H9 (cell line): ENCODE results near the gene TMOD3. TPM values are rescaled to one million over a fixed set of nuclear protein-coding genes. Genes with fewer than 3 reads are reported as not detected.

Experiments
- DNase-seq: peaks from one replicate; pipeline ENCODE4 v3.0.0-alpha.2; 2017
- H2AFZ ChIP-seq: one replicate; pipeline ENCODE4 v1.6.1; 2013; ENCODE audit warnings: mild to moderate bottlenecking, low read length, control low read depth, moderate library complexity
- H2AK5ac ChIP-seq: 2 replicates; pipeline ENCODE4 v1.6.1; 2013; ENCODE audit warnings: low read length, control low read depth, mixed read lengths; ENCODE audit not compliant: insufficient read length
- H2BK120ac ChIP-seq: one replicate; pipeline ENCODE4 v1.6.1; 2013; ENCODE audit warnings: low read depth, mild to moderate bottlenecking, low read length, control low read depth, inconsistent platforms; ENCODE audit not compliant: poor library complexity, severe bottlenecking
- H2BK12ac ChIP-seq: 2 replicates; pipeline ENCODE4 v1.6.1; 2013; ENCODE audit warnings: low read length, control low read depth, mixed read lengths, low read depth; ENCODE audit not compliant: insufficient read length
- H2BK15ac ChIP-seq: 2 replicates; pipeline ENCODE4 v1.6.1; 2013; ENCODE audit warnings: low read depth, low read length, control low read depth
- H2BK20ac ChIP-seq: one replicate; pipeline ENCODE4 v1.6.1; 2013; ENCODE audit warnings: low read depth, mild to moderate bottlenecking, low read length, control low read depth, inconsistent platforms; ENCODE audit not compliant: poor library complexity, severe bottlenecking
- H2BK5ac ChIP-seq: 2 replicates; pipeline ENCODE4 v1.6.1; 2013; ENCODE audit warnings: low read length, control low read depth, mixed read lengths; ENCODE audit not compliant: insufficient read length
- H3K14ac ChIP-seq: 2 replicates; pipeline ENCODE4 v1.6.1; 2013; ENCODE audit warnings: low read length, control low read depth; ENCODE audit not compliant: insufficient read depth
- H3K18ac ChIP-seq: 2 replicates; pipeline ENCODE4 v1.6.1; 2013; ENCODE audit warnings: low read depth, mild to moderate bottlenecking, mixed read lengths, low read length, control low read depth; ENCODE audit not compliant: insufficient read length
- H3K23ac ChIP-seq: 2 replicates; pipeline ENCODE4 v1.6.1; 2013; ENCODE audit warnings: low read length, control low read depth, mixed read lengths, low read depth; ENCODE audit not compliant: insufficient read length
- H3K23me2 ChIP-seq: 2 replicates; pipeline ENCODE4 v1.6.1; 2013; ENCODE audit warnings: low read depth, mild to moderate bottlenecking, mixed read lengths, low read length, control low read depth; ENCODE audit not compliant: insufficient read length, poor library complexity, severe bottlenecking
- H3K27ac ChIP-seq: 2 replicates; pipeline ENCODE4 v1.5.1; 2013; ENCODE audit warnings: low read length, control low read depth, mixed read lengths, low read depth; ENCODE audit not compliant: insufficient read length
- H3K27me3 ChIP-seq: 2 replicates; pipeline ENCODE4 v1.6.1; 2013; ENCODE audit warnings: low read length, control low read depth, inconsistent platforms; ENCODE audit not compliant: insufficient read depth
- H3K4ac ChIP-seq: 2 replicates; pipeline ENCODE4 v1.6.1; 2013; ENCODE audit warnings: low read depth, mild to moderate bottlenecking, control low read depth, inconsistent platforms, low read length, moderate library complexity
- H3K4me1 ChIP-seq: 2 replicates; pipeline ENCODE4 v1.6.1; 2013; ENCODE audit warnings: low read length, control low read depth, inconsistent platforms; ENCODE audit not compliant: insufficient read depth
- H3K4me2 ChIP-seq: 2 replicates; pipeline ENCODE4 v1.6.1; 2013; ENCODE audit warnings: low read length, control low read depth, mixed read lengths; ENCODE audit not compliant: insufficient read length, insufficient read depth
- H3K56ac ChIP-seq: 2 replicates; pipeline ENCODE4 v1.6.1; 2013; ENCODE audit warnings: low read depth, mild to moderate bottlenecking, mixed read lengths, low read length, control low read depth; ENCODE audit not compliant: insufficient read length
- H3K79me1 ChIP-seq: 2 replicates; pipeline ENCODE4 v1.6.1; 2013; ENCODE audit warnings: low read depth, mild to moderate bottlenecking, moderate library complexity, low read length, control low read depth, inconsistent platforms; ENCODE audit not compliant: insufficient read depth, poor library complexity, severe bottlenecking
- H3K79me2 ChIP-seq: 2 replicates; pipeline ENCODE4 v1.6.1; 2013; ENCODE audit warnings: low read length, control low read depth, inconsistent platforms; ENCODE audit not compliant: insufficient read depth
- H3K9ac ChIP-seq: 2 replicates; pipeline ENCODE4 v1.6.1; 2013; ENCODE audit warnings: low read length, control low read depth, mixed read lengths; ENCODE audit not compliant: insufficient read length; ENCODE audit errors: extremely low read depth
- H3K9me3 ChIP-seq: one replicate; pipeline ENCODE4 v1.6.1; 2013; ENCODE audit warnings: low read depth, low read length, inconsistent platforms; ENCODE audit not compliant: control insufficient read depth
- H3T11ph ChIP-seq: one replicate; pipeline ENCODE4 v1.6.1; 2013; ENCODE audit warnings: mild to moderate bottlenecking, low read length, control low read depth, inconsistent platforms
- H4K20me1 ChIP-seq: one replicate; pipeline ENCODE4 v1.6.1; 2013; ENCODE audit not compliant: control insufficient read depth, insufficient read length, insufficient read depth
- H4K5ac ChIP-seq: 2 replicates; pipeline ENCODE4 v1.6.1; 2013; ENCODE audit warnings: low read depth, mild to moderate bottlenecking, mixed read lengths, low read length, control low read depth; ENCODE audit not compliant: insufficient read length
- H4K8ac ChIP-seq: replicated peaks from 2 replicates; pipeline ENCODE4 v1.6.1; 2013; ENCODE audit warnings: low read length, control low read depth, mixed read lengths, low read depth; ENCODE audit not compliant: insufficient read length
- H4K91ac ChIP-seq: 2 replicates; pipeline ENCODE4 v1.6.1; 2013; ENCODE audit warnings: low read depth, mild to moderate bottlenecking, moderate library complexity, mixed read lengths, low read length, control low read depth; ENCODE audit not compliant: insufficient read length
- H3K27ac Mint-ChIP-seq, 3 experiments: 2 replicates in 2 of 3; 3 replicates in 1 of 3; pipeline ENCODE4 v1.8.0; 2020 to 2021; ENCODE audit warnings: mixed read lengths in 3 of 3, mild to moderate bottlenecking in 1 of 3, moderate library complexity in 1 of 3
- H3K27me3 Mint-ChIP-seq: 2 replicates; pipeline ENCODE4 v1.8.0; 2021; ENCODE audit warnings: low read depth, mild to moderate bottlenecking, moderate library complexity, mixed read lengths
- H3K36me3 Mint-ChIP-seq, 3 experiments: 2 replicates in 2 of 3; 3 replicates in 1 of 3; pipeline ENCODE4 v1.8.0; 2020 to 2021; ENCODE audit warnings: low read depth in 3 of 3, mixed read lengths in 3 of 3; ENCODE audit not compliant: insufficient read depth in 1 of 3
- H3K4me1 Mint-ChIP-seq, 2 experiments: 2 replicates each; pipeline ENCODE4 v1.8.0; 2020; ENCODE audit warnings: mixed read lengths in 2 of 2
- H3K4me3 Mint-ChIP-seq, 2 experiments: 2 replicates in 1 of 2; 3 replicates in 1 of 2; pipeline ENCODE4 v1.8.0; 2020 to 2021; ENCODE audit warnings: mild to moderate bottlenecking in 2 of 2, mixed read lengths in 2 of 2, moderate library complexity in 1 of 2
- H3K9me3 Mint-ChIP-seq, 2 experiments: 2 replicates in 1 of 2; 3 replicates in 1 of 2; pipeline ENCODE4 v1.8.0; 2020; ENCODE audit warnings: mild to moderate bottlenecking in 2 of 2, mixed read lengths in 2 of 2, moderate library complexity in 1 of 2
- CTCF ChIP-seq: fragments of 200-600 bp; sonication (generic); conservative IDR thresholded peaks from 3 replicates; pipeline ENCODE4 v1.8.0; 2021; ENCODE audit warnings: antibody characterized with exemption, mild to moderate bottlenecking
- WGBS: extraction: QIAGEN DNeasy Blood & Tissue Kit; methylation state at CpG from one replicate; pipeline ENCODE4 v1.1.7; 2013; ENCODE audit warnings: missing lambda C conversion rate, low lambda C conversion rate, mixed read lengths; ENCODE audit not compliant: insufficient read length; ENCODE audit errors: extremely low coverage; 5-methylcytosine and 5-hydroxymethylcytosine counted together
- total RNA-seq: library from RNA; stranded (reverse); gene quantifications from 2 replicates; pipeline ENCODE4 v1.2.1, GENCODE V29; 2021

Gene TMOD3
- total RNA-seq, 1 experiment from 2014 or later, result 24.7 TPM

DNA sequence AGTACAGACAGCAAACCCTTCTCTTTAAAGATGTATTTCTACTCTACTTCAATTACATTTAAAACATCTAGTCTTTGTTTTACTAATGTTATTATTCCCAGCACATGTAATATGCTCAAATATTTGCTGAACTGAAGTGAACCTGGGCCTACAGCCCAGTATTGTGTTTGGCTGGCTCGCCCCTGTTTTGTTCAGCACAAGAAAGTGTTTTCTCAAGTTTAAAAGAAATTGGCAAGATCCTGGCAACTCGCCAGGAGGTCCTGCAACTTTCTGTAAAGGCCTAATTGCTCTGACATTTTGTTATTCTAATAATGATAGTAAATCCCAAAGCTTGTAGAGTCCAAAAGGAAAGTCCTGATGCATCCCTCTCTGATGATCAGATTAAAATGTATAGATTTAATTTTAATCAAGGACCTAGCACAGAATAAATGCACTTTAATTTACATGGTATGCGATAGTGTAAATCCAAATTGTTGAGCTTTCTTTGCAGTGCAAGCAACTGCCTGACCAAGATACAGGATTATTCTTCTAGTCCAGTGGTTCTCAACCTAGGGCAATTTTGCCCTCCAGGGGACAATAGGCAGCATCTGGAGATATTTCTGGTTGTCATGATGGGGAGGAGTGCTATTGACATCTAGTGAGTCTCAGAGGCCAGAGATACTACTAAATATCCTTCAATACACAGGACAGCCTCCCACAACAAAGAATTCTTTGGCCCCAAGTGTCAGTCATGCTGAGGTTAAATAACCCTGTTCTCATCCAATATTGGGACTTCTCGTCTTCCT lies 35.7 kb upstream of the TMOD3 start:
- Histone ChIP-seq H3K14ac (no peak overlapping the region), H4K20me1 (no peaks in the 10 kb centered on the region), H2BK15ac (no peak overlapping the region), H3K56ac (no peak overlapping the region), H4K8ac (no peak overlapping the region), H3K79me2 (no peaks in the 10 kb centered on the region), H3T11ph (no peak overlapping the region), H4K5ac (no peak overlapping the region), H3K4me1 (no peaks in the 10 kb centered on the region), H3K4me2 (no peak overlapping the region), H3K23me2 (no peaks in the 10 kb centered on the region), H3K79me1 (no peaks in the 10 kb centered on the region), H2BK20ac (no peak overlapping the region), H3K4ac (no peak overlapping the region), H3K18ac (no peak overlapping the region), H4K91ac (no peak overlapping the region), H3K9ac (no peak overlapping the region), H2BK120ac (no peak overlapping the region), H3K23ac (no peak overlapping the region), H3K27me3 (no peaks in the 10 kb centered on the region), H2AFZ (no peak overlapping the region), H3K27ac (no peak overlapping the region), H2BK12ac (no peak overlapping the region), H2BK5ac (no peak overlapping the region), H3K9me3 (no peaks in the 10 kb centered on the region), H2AK5ac (no peak overlapping the region)
- no peaks in the 10 kb centered on the region for H3K36me3 Mint-ChIP-seq
- H3K9me3 Mint-ChIP-seq, result peaks cover 0 to 6% of the 10 kb centered on the region in 2 experiments; a peak in 1 of 5 replicates
- WGBS, result no CpG with 5 or more reads among the region's 4 CpGs
- H3K4me3 Mint-ChIP-seq, result no peak overlapping the region
- no peaks in the 10 kb centered on the region for H3K4me1 Mint-ChIP-seq
- TF ChIP-seq CTCF, result no peak
- peaks cover 10% of the 10 kb centered on the region for H3K27me3 Mint-ChIP-seq
- DNase-seq, result no peak
- H3K27ac Mint-ChIP-seq, result no peak overlapping the region; a peak in 1 of 7 replicates
